ENCODE results near the gene PRAMEF14.
"Not testable (repeated sequence)": the region's sequence is repeated elsewhere in the genome, so short reads cannot be mapped to it uniquely, and the experiment has no call there.

DNA sequence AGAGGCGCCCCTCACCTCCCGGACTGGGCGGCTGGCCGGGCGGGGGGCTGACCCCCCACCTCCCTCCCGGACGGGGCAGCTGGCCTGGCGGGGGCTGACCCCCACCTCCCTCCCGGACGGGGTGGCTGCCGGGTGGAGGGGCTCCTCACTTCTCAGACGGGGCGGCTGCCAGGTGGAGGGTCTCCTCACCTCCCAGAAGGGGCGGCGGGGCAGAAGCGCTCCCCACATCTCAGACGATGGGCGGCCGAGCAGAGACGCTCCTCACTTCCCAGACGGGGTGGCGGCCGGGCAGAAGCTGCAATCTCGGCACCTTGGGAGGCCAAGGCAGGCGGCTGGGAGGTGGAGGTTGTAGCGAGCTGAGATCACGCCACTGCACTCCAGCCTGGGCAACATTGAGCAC is 48.2 kb downstream of the PRAMEF14 start:
- TF ChIP-seq, protein P1, sequence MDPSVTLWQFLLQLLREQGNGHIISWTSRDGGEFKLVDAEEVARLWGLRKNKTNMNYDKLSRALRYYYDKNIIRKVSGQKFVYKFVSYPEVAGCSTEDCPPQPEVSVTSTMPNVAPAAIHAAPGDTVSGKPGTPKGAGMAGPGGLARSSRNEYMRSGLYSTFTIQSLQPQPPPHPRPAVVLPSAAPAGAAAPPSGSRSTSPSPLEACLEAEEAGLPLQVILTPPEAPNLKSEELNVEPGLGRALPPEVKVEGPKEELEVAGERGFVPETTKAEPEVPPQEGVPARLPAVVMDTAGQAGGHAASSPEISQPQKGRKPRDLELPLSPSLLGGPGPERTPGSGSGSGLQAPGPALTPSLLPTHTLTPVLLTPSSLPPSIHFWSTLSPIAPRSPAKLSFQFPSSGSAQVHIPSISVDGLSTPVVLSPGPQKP (IDR thresholded peaks at IDR 0.05; ENCODE audit: borderline replicate concordance, low read depth, low read length), result not testable (repeated sequence)
- TF ChIP-seq POLR2A (IDR thresholded peaks at IDR 0.05; ENCODE audit: low read depth, low read length); CEBPB (IDR thresholded peaks at IDR 0.05; ENCODE audit: low read depth, low read length); RCOR1 (IDR thresholded peaks at IDR 0.05; ENCODE audit: insufficient replicate concordance, low read length); CTCF (conservative IDR thresholded peaks at IDR 0.05; ENCODE audit: low read depth, low read length); RAD21 (IDR thresholded peaks at IDR 0.05; ENCODE audit: low read length); RFX5 (IDR thresholded peaks at IDR 0.05; ENCODE audit: low read depth, low read length); MAFK (IDR thresholded peaks at IDR 0.05; ENCODE audit: low read depth, low read length); BHLHE40 (IDR thresholded peaks at IDR 0.05; ENCODE audit: low read depth, low read length); FOS (IDR thresholded peaks at IDR 0.05; ENCODE audit: low read depth, low read length): not testable (repeated sequence)
- TF ChIP-seq, protein P2, sequence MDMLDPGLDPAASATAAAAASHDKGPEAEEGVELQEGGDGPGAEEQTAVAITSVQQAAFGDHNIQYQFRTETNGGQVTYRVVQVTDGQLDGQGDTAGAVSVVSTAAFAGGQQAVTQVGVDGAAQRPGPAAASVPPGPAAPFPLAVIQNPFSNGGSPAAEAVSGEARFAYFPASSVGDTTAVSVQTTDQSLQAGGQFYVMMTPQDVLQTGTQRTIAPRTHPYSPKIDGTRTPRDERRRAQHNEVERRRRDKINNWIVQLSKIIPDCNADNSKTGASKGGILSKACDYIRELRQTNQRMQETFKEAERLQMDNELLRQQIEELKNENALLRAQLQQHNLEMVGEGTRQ (IDR thresholded peaks at IDR 0.05; ENCODE audit: low read depth, low read length), result not testable (repeated sequence)

Data from IMR-90 (cell line).